ELR (cell line): Measurements from ENCODE around the gene ZC3H14.

Experiments
- DNase-seq: peaks from one replicate; pipeline ENCODE4 v3.0.0-alpha.2; 2015; ENCODE audit warnings: low read depth

Gene ZC3H14

GRCh38 chr14:88551094-88551870, 11.6 kb upstream of the ZC3H14 start:
- DNase-seq: peak; percentile 93

DNA sequence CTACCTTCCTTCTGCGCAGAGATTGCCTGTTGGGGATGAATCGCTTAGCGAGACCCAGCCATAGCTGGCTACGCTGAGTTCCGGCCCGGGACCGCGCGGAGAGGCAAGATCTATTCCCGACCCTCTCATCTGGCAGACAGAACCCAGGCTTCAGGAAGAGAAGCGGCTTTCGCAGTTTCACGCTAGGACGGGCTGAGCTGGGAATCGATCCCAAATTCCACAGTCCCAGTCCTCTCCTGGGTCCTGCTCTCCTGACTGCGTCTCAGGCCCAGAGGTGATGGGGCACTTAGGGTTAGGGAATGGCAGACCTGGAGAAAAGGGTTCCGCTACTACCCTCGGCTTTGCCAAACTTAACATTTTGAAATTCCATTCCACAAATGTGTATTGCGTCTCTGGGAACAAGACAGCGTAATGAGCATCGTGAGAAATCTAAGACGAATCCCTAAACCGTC, 10.8 kb upstream of the ZC3H14 start:
- peak; percentile 55 for DNase-seq

DNA sequence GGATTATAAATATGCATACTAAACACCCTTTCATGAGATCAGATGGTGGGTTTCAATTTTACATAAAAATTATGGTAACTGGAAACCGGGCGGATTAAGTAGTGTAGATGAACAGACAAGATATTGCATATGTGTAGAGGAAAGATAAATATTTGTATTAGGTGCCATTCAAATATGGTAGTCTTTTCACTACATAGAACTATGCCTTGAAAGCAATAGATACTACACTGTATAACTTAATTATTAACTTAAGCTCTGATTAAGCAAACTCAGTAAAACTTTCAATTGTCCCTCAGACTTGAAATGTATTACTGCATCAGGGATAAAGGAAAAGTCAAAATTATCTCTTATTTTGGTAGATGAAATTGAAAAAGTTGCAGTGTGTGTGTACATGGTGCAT, 10.0 kb upstream of the ZC3H14 start:
- DNase-seq: no peak

DNA sequence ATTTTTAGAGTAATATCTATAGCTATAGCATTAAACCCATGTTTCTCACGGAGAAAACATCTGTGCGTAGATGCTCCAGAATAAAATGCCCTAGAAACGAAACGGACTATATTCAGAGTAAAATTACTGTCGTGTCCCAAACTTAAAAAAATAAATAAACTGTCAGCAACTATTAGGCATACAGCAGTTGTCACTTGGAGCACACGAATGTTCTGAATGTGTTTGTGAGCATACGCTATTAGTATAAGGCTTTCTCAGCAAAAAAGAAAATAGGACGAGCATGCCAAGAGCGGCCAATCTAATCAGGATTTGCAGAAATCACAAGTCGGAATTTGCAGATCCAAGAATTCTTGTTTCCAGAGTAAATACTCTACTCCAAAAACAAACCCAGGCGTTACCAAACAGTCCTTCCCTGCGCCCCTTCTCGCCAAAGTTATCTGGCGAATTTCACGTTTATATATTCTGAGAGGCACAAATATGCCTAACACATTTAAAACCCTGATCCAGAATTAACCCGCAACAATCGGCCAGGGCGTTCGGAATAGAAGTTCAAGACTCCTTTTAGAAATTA, 8.9 kb upstream of the ZC3H14 start:
- DNase-seq: peak; percentile 29

DNA sequence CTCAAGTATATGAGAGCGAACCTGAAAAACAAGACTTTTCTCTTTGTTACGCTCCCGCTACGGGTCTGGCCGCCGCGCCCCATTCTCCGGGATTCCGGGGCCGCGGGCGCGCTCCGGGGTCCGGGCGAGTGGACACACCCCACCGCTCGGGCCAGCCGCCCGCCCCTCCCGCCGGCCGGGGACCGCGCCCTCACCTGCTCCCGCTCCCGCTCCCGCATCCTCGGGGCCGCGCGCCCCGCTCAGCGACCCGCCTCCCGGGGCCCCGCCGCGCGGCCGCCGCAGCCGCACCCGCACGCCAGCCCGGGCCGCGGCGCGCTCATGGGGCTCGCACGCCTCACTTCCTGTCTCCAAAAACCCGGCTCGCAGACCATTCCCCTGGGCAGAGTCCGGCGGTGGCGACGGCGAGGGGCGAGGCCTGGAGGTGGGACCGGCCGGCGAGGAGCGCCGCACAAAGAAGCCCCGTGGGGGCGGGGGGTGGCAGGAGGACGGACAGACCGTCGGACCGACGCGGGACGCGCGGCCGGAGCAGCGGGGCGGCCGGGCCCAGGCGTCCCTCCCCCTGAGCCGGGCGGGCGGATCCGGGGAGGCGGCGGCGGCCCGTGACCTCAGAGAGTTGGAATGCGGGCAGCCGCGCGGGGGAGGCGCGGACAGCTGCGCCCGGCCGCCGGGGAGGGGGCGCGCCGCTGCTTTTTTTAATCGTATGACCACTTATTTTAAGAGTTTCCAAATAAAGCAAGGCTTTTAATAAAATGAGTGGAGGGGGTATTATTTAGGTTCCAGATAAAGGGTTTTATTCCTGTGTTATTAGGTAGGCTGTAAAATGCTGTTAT, 8.2 kb upstream of the ZC3H14 start, which contains the start of gene PTPN21:
Gene PTPN21 (minus strand): TSS at position 551 of the 830 bp plus-strand sequence. CDS start 4,590 bp downstream, outside the sequence.
- DNase-seq: peak; percentile 81

DNA sequence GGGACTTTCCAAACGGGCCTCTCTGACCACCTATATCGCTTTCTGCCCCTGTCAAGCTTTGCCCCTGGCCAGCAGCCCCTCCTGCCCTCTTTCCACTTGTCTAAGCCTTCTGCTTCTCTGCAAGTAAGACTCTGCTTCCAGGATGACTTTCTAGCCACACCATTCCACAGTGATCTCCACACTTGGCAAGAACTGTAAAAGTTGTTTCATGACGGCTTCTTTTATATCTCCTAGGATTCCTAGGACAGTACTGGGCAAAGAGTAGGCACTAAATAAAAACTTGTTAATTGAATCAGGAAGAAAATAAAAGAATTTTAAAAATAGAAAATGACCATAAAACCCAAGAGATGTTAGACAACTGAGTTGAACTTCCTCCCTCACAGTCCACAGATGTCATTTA, 6.3 kb upstream of the ZC3H14 start:
- DNase-seq: no peak

DNA sequence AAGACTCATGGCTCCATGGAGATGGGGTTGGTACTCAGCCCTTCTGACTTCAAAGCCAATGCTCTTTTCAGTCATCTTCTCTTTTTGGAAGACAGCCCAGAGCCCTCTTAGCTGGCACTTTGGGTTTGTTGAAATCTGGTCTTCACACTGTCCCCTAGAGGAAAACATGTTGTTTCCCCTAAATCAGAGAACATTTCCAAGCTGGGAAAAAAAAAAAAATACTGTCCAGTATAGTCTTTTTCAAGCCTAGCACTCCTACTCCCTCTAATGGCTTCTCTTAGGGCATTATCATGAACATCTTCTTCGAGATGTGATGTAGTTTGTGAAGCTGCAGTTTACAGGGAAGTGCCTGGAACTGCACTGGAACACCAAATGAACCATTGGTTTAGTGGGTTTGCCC, 3.0 kb upstream of the ZC3H14 start:
- peak; percentile 72 for DNase-seq

- DNase-seq: no peak
Measured at GRCh38 chr14:88562532-88562830, 356 bp upstream of the ZC3H14 start.

DNA sequence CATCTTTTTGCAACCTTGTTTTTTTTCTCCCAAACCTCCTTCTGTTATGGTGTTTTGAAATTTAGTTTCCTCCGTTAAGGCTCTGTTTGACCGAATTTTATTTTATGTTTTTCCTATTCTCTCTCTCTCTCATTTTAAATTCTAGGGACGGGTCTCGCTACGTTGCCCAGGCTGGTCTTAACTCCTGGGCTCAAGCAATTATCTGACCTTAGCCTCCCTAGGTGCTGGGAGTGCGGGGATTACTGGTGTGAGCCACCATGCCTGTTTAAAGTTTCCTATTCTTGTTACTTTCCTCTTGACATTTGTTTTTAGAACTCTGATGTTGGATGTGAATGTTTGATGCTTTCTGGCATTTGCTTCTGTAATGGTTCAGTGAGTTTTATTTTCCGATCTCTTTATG, 1.0 kb downstream of the ZC3H14 start:
- no peak for DNase-seq

DNA sequence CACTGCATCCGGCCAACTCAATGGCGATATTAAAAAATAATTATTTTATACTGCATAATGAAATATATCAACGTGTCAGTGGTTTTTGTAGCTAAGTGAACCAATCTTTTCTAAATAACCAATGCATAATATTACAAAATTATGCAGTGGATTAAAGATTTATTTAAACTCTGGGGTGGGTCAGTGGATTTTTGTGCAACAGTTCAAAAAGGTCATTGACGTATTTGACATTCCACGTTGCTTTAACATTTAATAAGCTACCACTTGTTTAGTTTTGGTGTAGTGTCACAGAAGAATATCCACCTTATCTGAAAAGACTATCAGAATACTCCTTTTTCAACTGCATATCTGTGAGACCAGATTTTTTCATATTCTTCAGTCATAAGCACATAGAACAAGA, 2.6 kb downstream of the ZC3H14 start:
- no peak for DNase-seq

DNA sequence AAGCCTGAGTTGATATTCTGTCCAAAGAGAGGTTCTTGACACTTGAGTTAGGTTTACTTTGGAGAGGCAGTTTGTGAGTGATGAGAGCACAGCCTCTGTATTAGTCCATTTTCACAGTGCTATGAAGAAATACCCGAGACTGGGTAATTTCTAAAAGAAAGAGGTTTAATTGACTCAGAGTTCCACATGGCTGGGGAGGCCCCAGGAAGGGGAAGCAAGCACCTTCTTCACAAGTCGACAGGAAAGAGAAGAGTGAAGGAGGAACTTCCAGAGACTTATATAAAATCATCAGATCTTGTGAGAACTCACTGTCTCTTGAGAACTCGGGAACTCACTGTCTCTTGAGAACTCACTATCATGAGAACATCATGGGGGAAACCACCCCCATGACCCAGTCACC, 5.4 kb downstream of the ZC3H14 start:
- no peak for DNase-seq

GRCh38 chr14:88572117-88572516, 9.3 kb downstream of the ZC3H14 start:
- no peak for DNase-seq

DNA sequence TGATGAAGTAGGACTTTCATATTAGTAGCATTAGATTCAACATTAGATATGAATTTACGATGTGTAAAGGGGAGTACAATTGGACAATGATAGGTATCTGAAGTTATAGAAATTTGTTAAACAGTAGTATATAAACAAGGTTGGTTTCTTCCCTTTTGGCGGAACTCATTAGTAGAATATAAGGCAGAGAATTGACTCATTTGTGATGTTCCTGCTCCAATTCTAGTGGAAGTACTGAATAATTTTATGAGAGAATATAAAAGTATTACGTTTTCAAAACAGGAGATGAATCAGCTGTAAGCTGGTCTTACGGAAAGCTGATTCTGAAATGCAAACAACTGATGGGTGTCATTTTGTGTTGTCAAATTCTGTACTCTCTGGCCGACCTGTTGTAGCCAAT, 13.4 kb downstream of the ZC3H14 start:
- DNase-seq: no peak

- DNase-seq: no peak
Measured at GRCh38 chr14:88584451-88584850, 21.6 kb downstream of the ZC3H14 start.

GRCh38 chr14:88588081-88588480, 25.2 kb downstream of the ZC3H14 start:
- DNase-seq: no peak

GRCh38 chr14:88590173-88590572, 27.3 kb downstream of the ZC3H14 start:
- DNase-seq: peak; percentile 26

DNA sequence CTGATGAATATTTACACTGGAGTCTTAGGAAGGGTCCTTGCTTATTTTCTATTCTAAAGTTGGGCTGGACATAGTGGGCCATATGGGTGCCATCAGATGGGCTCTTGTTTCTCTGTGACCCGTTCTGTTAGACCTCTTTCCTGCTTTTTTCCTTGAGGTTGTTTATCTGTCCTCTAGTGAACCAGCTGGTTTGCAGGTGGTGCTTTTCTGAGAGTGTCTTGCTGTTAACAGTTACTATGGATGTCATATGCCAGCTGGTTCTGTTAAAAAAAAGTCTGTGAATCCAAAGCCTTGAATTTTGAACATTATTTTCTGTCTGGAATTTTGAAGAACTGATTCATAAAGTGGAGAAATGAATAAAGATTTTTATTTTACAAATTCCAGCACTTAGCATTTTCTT, 29.2 kb downstream of the ZC3H14 start:
- DNase-seq: no peak

- no peak for DNase-seq
Measured at GRCh38 chr14:88597038-88597437, 34.2 kb downstream of the ZC3H14 start.

- DNase-seq: no peak
Measured at GRCh38 chr14:88597601-88598000, 34.8 kb downstream of the ZC3H14 start.

- no peak for DNase-seq
Measured at GRCh38 chr14:88598097-88598675, 35.3 kb downstream of the ZC3H14 start.

DNA sequence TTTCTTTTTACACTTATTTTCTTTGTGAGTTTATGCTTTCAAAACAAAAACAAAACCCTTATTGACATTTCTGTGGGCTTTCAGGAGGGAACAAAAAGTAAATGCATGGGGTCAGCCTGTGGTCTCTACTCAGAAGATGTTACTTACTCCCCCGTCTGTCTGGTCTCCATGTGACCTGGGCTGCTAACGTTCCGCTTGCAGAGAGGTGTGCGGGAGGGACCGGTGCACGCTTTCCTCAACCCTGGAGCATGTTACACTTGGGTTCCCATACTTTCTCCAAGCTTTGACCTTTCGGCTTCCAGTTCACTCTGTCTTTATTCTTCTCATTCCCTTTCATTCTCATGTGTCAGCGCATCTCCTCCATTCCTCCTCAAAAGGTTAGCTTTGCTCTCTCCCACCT, 36.5 kb downstream of the ZC3H14 start:
- DNase-seq: no peak

DNA sequence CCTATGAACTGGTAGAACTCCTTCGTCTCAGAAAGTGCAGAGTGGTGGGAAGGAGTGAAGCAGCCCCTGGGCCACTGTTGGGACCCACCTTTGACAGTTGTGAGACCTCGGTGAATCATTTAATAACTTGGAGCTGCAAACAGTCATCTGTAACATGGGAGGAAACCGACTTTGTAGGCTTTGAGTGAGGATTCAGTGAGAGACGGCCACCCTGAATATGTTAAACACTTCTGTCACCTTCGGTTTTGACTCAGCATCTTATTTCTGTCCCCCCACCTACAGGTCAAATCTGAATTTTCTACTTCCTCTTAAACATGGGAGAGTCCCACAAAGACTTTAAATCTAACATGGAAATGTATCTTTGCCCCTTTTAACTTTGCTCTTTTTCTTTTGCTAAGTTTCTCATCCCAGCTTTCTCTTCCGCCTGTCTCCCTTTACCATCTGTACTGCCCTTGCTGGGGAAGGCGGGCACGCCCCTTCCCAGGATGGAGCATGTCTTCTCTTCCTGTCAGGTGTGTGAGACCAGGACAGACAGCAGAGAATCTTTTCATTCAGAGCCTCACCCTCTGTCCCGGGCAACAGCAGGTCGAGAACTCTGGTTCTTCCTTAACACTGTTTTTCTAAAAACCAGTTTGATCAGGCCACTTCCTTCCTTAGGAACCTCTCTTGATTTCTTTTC, 37.1 kb downstream of the ZC3H14 start:
- DNase-seq: no peak
